HG03432 (cell line): ENCODE data around the gene TMEM145.

Source experiments
- ATAC-seq: cut with Tn5 transposase; IDR thresholded peaks from one replicate; pipeline ENCODE4 v1.9.1; 2021; ENCODE audit warnings: mild to moderate bottlenecking, moderate library complexity; ENCODE audit not compliant: unreplicated experiment

The TMEM145 gene

GRCh38 chr19:42357290-42357689, 44.2 kb downstream of the TMEM145 start:
- ATAC-seq, result no peak

- no peak for ATAC-seq
Measured at GRCh38 chr19:42360787-42361544, 47.9 kb downstream of the TMEM145 start.

- no peak for ATAC-seq
Measured at GRCh38 chr19:42361545-42361910, 48.4 kb downstream of the TMEM145 start.

GRCh38 chr19:42362342-42362741, 49.2 kb downstream of the TMEM145 start:
- ATAC-seq, result no peak

- ATAC-seq, result no peak
Measured at GRCh38 chr19:42362891-42363440, 49.9 kb downstream of the TMEM145 start.

- no peak for ATAC-seq
Measured at GRCh38 chr19:42363614-42364346, 50.7 kb downstream of the TMEM145 start.

- no peak for ATAC-seq
Measured at GRCh38 chr19:42366673-42367072, 53.6 kb downstream of the TMEM145 start.

- no peak for ATAC-seq
Measured at GRCh38 chr19:42367929-42368328, 54.8 kb downstream of the TMEM145 start.

- ATAC-seq, result no peak
Measured at GRCh38 chr19:42368360-42368759, 55.3 kb downstream of the TMEM145 start.

GRCh38 chr19:42368765-42369164, 55.7 kb downstream of the TMEM145 start:
- ATAC-seq, result no peak

- ATAC-seq, result no peak
Measured at GRCh38 chr19:42369433-42370067, 56.4 kb downstream of the TMEM145 start.

- no peak for ATAC-seq
Measured at GRCh38 chr19:42370068-42370520, 57.0 kb downstream of the TMEM145 start.

GRCh38 chr19:42370626-42371175, 57.6 kb downstream of the TMEM145 start:
- ATAC-seq, result no peak
